DOHH2 (cell line): ENCODE data around the gene HNRNPC.

Source experiments
- CTCF ChIP-seq: fragments of 200-600 bp; sonication (generic); IDR thresholded peaks from one replicate; pipeline ENCODE4 v1.5.1; 2014; ENCODE audit warnings: antibody characterized with exemption, mild to moderate bottlenecking, low read depth, low read length; ENCODE audit not compliant: poor library complexity, severe bottlenecking
- EZH2phosphoT487 ChIP-seq: fragments of 200-600 bp; sonication (generic); IDR thresholded peaks from 2 replicates; pipeline ENCODE4 v1.6.1; 2017; ENCODE audit warnings: borderline replicate concordance, mild to moderate bottlenecking, antibody characterized with exemption, low read length, moderate library complexity, mixed read lengths

- TF ChIP-seq CTCF (no peak), EZH2phosphoT487 (no peak)
Measured at GRCh38 chr14:21229821-21230220, 39.4 kb downstream of the HNRNPC start.
